Sigmoid colon (tissue), 3 donors: Measurements from ENCODE around the gene RNF144A.

Source experiments
- POLR2A ChIP-seq, 2 donors: fragments of 450-650 bp; IDR thresholded peaks; one replicate each; pipeline ENCODE4 v1.6.1; 2016; ENCODE audit warnings: antibody characterized with exemption in 2 of 2, mild to moderate bottlenecking in 2 of 2, moderate library complexity in 2 of 2
- TF ChIP-seq, protein P1 (sequence below), 4 experiments: fragments of 450-650 bp in 3 of 4; fragments of 200-600 bp in 1 of 4; IDR thresholded peaks; one replicate each; pipeline ENCODE4 v1.5.1; 2016 to 2019; ENCODE audit warnings: antibody characterized with exemption in 4 of 4, mild to moderate bottlenecking in 3 of 4, moderate library complexity in 2 of 4

DNA sequence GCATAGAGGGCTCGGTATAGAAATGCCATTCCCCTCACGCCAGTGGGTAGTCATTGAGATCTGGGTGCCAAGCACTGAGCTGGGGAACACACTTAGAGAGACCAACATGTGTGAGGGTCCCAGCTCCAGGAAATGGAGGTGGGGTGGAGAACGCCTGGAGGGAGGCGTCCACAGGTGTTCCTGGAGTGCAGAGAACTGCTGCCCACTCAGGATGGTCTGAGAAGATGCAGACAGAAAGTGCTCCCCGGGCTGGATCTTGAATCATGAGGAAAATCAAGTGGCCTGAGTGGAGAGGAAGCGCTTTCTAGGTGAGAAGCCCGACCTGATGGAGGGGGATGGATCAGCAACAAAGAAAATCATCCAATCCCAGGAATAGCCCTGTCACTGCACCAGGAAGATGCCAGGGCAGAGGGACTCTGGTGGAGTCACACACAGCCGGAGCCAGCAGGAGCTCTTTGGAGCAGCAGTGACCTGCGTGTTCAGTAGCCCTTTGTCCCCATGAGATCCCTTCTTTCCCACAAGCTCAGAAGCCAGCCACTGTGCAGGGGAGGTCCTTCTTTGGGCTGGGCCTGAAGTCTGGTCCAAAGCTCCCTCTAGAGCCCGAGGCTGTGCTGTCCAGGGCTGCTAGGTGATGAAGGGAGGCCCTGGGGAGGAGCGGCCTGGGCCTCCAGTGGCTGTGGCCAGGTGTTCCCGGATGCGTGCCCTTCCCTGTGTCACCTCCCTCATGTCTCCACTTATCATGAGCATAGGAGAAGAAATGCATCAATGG is 112.3 kb downstream of the RNF144A start:
- TF ChIP-seq, protein P1, sequence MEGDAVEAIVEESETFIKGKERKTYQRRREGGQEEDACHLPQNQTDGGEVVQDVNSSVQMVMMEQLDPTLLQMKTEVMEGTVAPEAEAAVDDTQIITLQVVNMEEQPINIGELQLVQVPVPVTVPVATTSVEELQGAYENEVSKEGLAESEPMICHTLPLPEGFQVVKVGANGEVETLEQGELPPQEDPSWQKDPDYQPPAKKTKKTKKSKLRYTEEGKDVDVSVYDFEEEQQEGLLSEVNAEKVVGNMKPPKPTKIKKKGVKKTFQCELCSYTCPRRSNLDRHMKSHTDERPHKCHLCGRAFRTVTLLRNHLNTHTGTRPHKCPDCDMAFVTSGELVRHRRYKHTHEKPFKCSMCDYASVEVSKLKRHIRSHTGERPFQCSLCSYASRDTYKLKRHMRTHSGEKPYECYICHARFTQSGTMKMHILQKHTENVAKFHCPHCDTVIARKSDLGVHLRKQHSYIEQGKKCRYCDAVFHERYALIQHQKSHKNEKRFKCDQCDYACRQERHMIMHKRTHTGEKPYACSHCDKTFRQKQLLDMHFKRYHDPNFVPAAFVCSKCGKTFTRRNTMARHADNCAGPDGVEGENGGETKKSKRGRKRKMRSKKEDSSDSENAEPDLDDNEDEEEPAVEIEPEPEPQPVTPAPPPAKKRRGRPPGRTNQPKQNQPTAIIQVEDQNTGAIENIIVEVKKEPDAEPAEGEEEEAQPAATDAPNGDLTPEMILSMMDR (IDR thresholded peaks at IDR 0.05), result no peak
- no peak for TF ChIP-seq POLR2A (IDR thresholded peaks at IDR 0.05)
